ENCODE results near the gene TANGO2. TPM values are rescaled to one million over a fixed set of nuclear protein-coding genes. Genes with fewer than 3 reads are reported as not detected.

Gene TANGO2
- total RNA-seq, 1 donor from 2014 or later = 84.5 TPM

DNA sequence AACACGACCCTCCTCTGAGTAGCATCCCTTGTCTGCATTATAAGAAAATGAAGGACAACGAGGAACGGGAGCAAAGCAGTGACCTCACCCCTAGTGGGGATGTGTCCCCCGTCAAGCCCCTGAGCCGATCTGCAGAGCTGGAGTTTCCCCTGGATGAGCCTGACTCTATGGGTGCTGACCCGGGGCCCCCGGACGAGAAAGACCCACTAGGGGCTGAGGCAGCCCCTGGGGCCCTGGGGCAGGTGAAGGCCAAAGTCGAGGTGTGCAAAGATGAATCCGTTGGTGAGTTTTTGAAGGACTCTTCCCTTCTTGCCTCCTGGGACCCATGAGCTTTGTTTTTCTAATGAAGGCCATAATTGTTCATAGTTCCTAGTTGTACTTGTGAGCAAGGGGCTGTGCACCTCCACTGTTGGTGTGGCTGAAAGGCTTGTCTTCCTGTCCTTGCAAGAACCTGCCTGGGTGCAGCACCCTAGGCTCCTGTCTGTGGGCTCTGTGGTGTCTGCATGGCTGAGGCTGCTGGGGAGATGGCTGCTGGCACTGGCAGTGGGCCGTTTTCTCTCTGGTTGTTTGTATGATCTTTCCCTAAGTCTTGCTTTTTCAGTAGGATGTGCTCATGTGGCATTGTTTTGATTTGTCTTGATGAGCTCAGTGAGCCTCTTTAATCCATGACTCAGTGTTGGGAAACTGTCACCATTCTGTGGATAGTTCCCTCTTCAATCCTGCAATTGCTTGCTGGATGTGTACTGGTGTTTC, 69.2 kb downstream of the TANGO2 start:
- DNase-seq (ENCODE audit: low spot score) = peak; percentile 43
- intact Hi-C loops (cut with DNase I) = no loop called here

DNA sequence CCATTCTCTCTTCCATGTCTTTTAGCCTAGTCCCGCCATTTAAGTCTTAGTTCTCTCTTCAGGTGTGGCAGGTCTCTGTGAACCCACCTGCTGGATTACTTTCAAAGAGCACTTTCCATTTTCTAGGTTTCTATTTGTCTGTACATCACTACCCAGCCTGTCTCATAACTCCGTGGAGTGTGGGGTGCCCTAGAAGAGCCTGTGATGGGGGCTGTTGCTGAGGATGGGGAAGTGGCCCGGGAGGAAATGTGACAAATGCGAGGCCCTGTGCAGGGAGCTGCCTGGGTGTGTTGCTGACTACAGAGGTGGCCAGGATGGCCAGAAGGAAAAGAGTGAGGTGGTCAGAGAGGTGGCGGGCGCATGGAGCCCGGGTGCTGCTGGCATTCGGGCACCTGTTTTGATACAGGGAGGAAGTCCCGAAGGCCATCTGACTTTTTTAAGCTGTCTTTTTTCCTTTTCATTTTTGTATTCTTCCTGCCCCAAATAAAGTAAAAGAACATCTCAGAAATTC, 69.9 kb downstream of the TANGO2 start:
- intact Hi-C loops (cut with DNase I) = no loop called here
- peak; percentile 27 for DNase-seq (ENCODE audit: low spot score)

- intact Hi-C loops (cut with DNase I) = no loop called here
- DNase-seq (ENCODE audit: low spot score) = peak; percentile 66
These were observed 71.0 kb downstream of the TANGO2 start for GRCh38 chr22:20091690-20092476.

GRCh38 chr22:20092477-20092854, 71.6 kb downstream of the TANGO2 start:
- intact Hi-C loops (cut with DNase I) = no loop called here
- peak; percentile 46 for DNase-seq (ENCODE audit: low spot score)

DNA sequence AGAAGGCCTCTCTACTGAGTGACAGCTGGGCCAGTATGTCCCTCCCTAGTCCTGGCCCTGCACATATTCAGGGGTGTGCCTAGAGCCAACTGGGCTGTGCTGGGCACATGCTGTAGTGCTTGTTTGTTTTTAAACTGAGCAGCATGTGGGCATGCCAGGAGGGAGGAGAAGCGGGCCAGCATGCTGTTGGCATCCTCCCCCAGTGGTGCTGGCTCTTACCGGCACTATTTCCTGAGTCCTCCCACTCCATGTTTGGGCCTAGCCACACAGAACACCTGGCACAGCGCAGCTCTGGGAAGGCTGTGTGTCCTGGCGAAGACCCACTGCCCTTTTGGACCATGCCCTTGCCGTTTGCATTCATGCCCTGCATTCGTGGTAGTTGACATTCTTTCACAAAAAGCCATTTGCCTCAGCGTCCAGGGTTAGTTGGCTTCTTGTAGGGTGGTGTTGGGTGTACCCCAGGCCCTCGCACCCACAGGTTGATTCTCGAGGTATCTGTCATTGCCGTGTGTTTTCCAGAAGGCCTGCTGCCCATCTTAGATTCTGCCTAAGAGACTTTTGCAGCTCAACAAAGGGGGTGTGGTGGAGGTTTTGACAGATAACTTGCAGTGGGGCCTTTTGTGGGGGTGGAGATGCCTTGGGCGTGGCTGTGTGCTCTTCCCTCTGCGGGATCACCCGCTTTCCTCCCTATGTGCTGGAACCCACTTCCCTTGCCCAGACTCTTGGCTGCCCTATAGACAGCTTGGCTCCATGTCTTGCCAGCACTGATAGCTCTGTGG, 72.7 kb downstream of the TANGO2 start:
- peak; percentile 89 for DNase-seq (ENCODE audit: low spot score)
- intact Hi-C loops (cut with DNase I) = no loop called here

GRCh38 chr22:20094197-20094807, 73.4 kb downstream of the TANGO2 start:
- DNase-seq (ENCODE audit: low spot score) = peak; percentile 44
- intact Hi-C loops (cut with DNase I) = no loop called here

GRCh38 chr22:20095521-20095920, 74.6 kb downstream of the TANGO2 start:
- no peak for DNase-seq (ENCODE audit: low spot score)
- intact Hi-C loops (cut with DNase I) = no loop called here

- intact Hi-C loops (cut with DNase I) = no loop called here
These were observed 75.9 kb downstream of the TANGO2 start for GRCh38 chr22:20096574-20097420.

DNA sequence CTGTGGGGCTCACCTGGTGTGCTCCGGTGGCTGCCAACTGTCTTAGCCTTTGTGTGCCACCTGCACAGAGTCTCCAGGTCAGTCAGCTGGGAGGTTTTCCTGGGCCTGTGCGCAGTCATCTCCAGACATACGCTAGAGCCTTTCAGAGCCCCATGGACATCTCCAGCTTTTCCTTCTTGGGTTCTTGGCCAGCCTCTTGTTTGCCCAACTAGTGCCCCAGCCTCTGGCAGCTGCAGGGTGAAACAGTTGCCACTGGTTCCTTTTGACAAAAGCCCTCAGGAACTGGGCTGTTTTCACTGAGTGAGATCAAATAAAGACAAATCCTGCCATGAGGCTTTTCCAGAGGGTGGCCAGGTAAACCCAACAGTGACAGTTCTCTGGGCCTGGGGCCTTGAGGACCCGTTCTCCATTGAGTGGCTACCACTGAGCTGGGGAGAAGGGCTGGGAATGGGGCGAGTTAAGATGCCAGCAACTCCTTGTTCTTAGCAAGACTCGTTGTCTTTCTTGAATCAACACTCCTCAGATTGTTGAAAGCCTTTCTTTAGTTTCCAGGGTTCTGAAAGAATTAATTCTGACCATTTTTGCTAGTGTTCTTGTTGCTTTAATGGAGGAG, 78.3 kb downstream of the TANGO2 start:
- no peak for DNase-seq (ENCODE audit: low spot score)
- intact Hi-C loops (cut with DNase I) = no loop called here

More at GRCh38 chr22:20096574-20097420, 75.9 kb downstream of the TANGO2 start:
- DNase-seq (ENCODE audit: low spot score) = no peak

- no peak for DNase-seq (ENCODE audit: low spot score)
These were observed 80.7 kb downstream of the TANGO2 start for GRCh38 chr22:20101638-20102037.

GRCh38 chr22:20102203-20102780, 81.4 kb downstream of the TANGO2 start:
- intact Hi-C loops (cut with DNase I) = no loop called here

More at GRCh38 chr22:20101638-20102037, 80.7 kb downstream of the TANGO2 start:
- intact Hi-C loops (cut with DNase I) = no loop called here

DNA sequence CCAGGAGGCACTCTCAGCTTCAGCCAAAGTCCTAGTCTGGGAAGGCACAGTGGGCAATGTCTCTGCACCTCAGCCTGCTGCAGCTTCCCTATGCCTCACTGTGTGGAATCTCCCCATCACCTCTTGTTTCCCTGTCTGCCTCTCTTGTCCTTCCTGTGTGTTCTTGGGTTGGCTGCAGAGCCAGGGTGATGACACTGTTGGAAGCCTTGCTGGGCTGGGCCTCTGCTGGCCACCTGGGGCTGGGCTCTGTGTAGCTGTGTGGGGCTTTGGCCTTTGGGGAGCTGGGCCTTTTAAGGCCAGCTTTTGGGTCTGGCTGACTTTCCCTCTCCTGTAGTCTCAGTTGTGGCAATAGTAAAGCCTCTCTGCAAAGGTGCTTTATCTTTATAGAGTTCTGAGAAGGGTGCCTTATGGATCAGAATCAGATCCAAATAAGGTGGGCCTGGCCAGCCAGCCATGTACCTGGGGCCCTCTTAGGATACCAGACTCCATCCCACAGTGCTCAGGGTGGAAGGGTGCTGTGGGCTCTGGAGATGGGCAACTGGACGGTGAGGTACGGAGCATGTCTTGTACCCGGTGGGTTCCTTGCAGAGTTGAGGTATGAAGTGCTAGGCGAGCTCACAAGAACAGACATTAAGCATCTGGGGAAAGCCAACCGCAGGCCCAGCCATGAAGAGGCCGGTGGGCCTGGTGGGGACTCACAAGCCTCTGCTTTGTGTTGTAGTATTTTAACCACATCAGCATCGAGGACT, 84.7 kb downstream of the TANGO2 start:
- intact Hi-C loops (cut with DNase I) = no loop called here
- DNase-seq (ENCODE audit: low spot score) = no peak

More at GRCh38 chr22:20102203-20102780, 81.4 kb downstream of the TANGO2 start:
- no peak for DNase-seq (ENCODE audit: low spot score)

DNA sequence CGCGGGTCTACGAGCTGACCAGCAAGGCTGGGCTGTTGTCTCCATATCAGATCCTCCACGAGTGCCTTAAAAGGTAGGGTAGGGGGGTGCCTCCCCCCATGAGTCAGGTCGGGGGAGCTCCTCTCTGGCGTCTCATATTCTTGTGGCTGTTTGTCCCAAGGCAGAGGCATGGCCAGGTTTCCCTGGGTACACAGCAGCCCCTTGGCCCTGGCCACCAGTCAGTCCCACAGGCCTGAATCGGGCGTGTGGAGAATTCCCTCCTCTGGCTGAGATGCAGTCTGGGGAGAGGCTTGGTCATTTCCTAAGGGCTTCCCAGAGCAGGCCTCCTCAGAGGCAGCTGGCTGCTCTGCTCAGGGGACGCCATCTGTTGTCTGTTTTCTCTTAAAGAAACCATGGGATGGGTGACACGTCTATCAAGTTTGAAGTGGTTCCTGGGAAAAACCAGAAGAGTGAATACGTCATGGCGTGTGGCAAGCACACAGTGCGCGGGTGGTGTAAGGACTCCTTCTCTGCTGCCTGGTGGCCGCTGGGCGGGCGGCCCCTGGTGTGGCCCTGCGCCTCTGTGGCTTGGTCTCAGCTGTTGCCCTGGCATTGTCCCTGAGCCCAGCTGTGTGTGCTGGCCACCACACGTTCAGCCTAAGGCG, 85.4 kb downstream of the TANGO2 start:
- intact Hi-C loops (cut with DNase I) = no loop called here
- no peak for DNase-seq (ENCODE audit: low spot score)

DNA sequence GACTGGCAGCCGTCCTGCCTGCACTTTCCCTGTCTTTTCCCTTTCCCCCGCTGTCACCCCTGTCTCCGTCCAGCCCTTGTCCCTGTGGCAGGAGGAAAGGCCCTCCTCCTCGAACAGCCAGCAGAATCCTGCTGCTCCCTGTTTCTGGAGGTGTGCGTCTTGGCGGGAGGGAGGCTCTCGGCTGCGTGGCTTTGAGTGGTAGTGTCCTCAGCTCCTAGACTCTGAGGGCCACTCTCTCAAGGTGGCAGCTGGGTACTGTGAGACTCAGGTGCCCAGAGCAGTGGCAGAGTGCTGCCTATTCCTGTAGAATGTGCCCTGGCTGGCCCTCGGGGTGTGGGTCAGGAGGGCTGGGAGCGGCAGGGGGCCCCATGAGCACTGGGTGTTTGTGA, 85.9 kb downstream of the TANGO2 start:
- intact Hi-C loops (cut with DNase I) = no loop called here
- no peak for DNase-seq (ENCODE audit: low spot score)

- no peak for DNase-seq (ENCODE audit: low spot score)
- intact Hi-C loops (cut with DNase I) = no loop called here
These were observed 86.6 kb downstream of the TANGO2 start for GRCh38 chr22:20107471-20107901.

GRCh38 chr22:20107951-20108756, 87.2 kb downstream of the TANGO2 start:
- intact Hi-C loops (cut with DNase I) = no loop called here

More at GRCh38 chr22:20107951-20108756, 87.2 kb downstream of the TANGO2 start:
- no peak for DNase-seq (ENCODE audit: low spot score)

All from cardiac septum (tissue), 1 donor.